Upper lobe of left lung (tissue), 6 donors: ENCODE measurements around the gene TAS1R2. TPM values are rescaled to one million over a fixed set of nuclear protein-coding genes. Genes with fewer than 3 reads are reported as not detected.

Experiments
- ATAC-seq, 2 donors: fragments of 200-7000 bp; cut with Tn5 transposase; one replicate each; pipeline ENCODE4 v1.9.1; 2022; ENCODE audit warnings: mild to moderate bottlenecking in 2 of 2, moderate library complexity in 2 of 2; ENCODE audit not compliant: low FRiP score in 2 of 2
- DNase-seq, 2 donors: peaks; one replicate each; pipeline ENCODE4 v3.0.0-alpha.2; 2019 to 2020
- H3K27ac ChIP-seq, 4 donors: fragments of 200-600 bp; sonication (generic); one replicate each; pipeline ENCODE4 v1.5.1; 2016 to 2019
- H3K27me3 ChIP-seq, 4 donors: fragments of 200-600 bp; sonication (generic); one replicate each; pipeline ENCODE4 v1.5.1; 2017 to 2019
- H3K36me3 ChIP-seq, 4 donors: fragments of 200-600 bp; sonication (generic); one replicate each; pipeline ENCODE4 v1.5.1; 2016 to 2019
- H3K4me1 ChIP-seq, 4 donors: fragments of 200-600 bp; sonication (generic); one replicate each; pipeline ENCODE4 v1.5.1; 2018 to 2019
- H3K4me3 ChIP-seq, 4 donors: fragments of 200-600 bp; sonication (generic); one replicate each; pipeline ENCODE4 v1.5.1; 2017 to 2019; ENCODE audit warnings: mild to moderate bottlenecking in 2 of 4, moderate library complexity in 1 of 4
- H3K9me3 ChIP-seq, 4 donors: fragments of 200-600 bp; sonication (generic); one replicate each; pipeline ENCODE4 v1.5.1; 2018 to 2019
- EP300 ChIP-seq, 4 donors: sonication (generic); formaldehyde crosslinking; IDR thresholded peaks; one replicate each; pipeline ENCODE4 v1.5.1; 2017; ENCODE audit warnings: antibody characterized with exemption in 4 of 4, control low read depth in 2 of 4
- POLR2A ChIP-seq, 4 donors: fragments of 450-650 bp; IDR thresholded peaks; one replicate each; pipeline ENCODE4 v1.5.1; 2016 to 2017; ENCODE audit warnings: antibody characterized with exemption in 4 of 4, mild to moderate bottlenecking in 2 of 4
- POLR2AphosphoS5 ChIP-seq, 2 donors: sonication (generic); formaldehyde crosslinking; IDR thresholded peaks; one replicate each; pipeline ENCODE4 v1.5.1; 2017; ENCODE audit warnings: antibody characterized with exemption in 2 of 2
- WGBS, 2 donors: methylation state at CpG; one replicate each; pipeline ENCODE4 v1.1.5; 2017 to 2018; 5-methylcytosine and 5-hydroxymethylcytosine counted together
- total RNA-seq, 6 donors: library from RNA; depleted of rRNA in 4 of 6; stranded (reverse); fragments of >200 nt in 4 of 6; gene quantifications; one replicate each; pipeline versions ENCODE4 v1.1.0 to v1.2.1, GENCODE V29; 2016 to 2021
- TF ChIP-seq, protein P1 (sequence below), 6 experiments: fragments of 450-650 bp in 4 of 6; fragments of 200-600 bp in 2 of 6; sonication (generic) in 2 of 6; IDR thresholded peaks; one replicate each; pipeline ENCODE4 v1.5.1; 2016 to 2019; ENCODE audit warnings: antibody characterized with exemption in 6 of 6
- donor health status: DM: no; HTN: no; CAD: no; lungs with moderate emphysema.
- donor health status: DM: no; HTN: yes; CAD: no; lungs with severe emphysema.

The TAS1R2 gene
- total RNA-seq, 6 donors from 2014 or later, result not detected

DNA sequence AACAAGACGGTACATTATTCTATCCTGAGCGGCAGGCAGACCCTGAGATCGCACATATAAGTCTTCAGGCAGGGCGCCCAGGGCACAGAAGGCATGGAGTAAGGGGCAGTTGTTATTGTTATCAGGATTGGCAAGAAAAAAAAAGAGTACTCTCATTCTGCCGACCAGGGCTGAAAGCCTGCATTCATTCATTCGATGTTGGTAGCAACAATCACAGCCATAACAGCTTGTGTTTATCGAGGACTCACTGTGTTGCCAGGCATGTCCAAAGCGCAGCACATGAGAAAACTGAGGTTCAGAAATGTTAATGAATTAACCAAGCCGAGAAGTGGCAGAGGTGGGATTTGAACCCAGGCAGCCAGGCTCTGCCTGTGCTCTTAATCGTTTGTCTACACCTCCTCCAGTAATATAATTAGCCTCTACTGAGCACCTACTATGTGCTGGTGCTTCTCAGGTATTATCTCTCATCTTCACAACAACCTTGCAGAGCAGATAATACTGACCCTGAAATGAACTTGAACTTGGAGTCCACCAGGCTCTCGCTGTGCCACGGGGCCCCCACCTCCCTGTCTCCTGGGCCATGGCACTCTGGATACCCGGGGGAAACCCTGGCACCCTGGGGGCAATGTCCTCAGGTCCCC lies 56.2 kb downstream of the TAS1R2 start:
- Histone ChIP-seq H3K4me1 (no peaks in the 10 kb centered on the region), H3K27me3 (no peaks in the 10 kb centered on the region), H3K36me3 (no peaks in the 10 kb centered on the region), H3K9me3 (no peaks in the 10 kb centered on the region), H3K27ac (no peak overlapping the region), H3K4me3 (no peak overlapping the region)
- DNase-seq (peak in 1 of 2 donors; percentile 34), ATAC-seq (no peak)
- no peak for TF ChIP-seq POLR2AphosphoS5 (IDR thresholded peaks at IDR 0.05)
- no peak for TF ChIP-seq POLR2A (IDR thresholded peaks at IDR 0.05)
- TF ChIP-seq EP300 (IDR thresholded peaks at IDR 0.05), result no peak
- TF ChIP-seq, protein P1, sequence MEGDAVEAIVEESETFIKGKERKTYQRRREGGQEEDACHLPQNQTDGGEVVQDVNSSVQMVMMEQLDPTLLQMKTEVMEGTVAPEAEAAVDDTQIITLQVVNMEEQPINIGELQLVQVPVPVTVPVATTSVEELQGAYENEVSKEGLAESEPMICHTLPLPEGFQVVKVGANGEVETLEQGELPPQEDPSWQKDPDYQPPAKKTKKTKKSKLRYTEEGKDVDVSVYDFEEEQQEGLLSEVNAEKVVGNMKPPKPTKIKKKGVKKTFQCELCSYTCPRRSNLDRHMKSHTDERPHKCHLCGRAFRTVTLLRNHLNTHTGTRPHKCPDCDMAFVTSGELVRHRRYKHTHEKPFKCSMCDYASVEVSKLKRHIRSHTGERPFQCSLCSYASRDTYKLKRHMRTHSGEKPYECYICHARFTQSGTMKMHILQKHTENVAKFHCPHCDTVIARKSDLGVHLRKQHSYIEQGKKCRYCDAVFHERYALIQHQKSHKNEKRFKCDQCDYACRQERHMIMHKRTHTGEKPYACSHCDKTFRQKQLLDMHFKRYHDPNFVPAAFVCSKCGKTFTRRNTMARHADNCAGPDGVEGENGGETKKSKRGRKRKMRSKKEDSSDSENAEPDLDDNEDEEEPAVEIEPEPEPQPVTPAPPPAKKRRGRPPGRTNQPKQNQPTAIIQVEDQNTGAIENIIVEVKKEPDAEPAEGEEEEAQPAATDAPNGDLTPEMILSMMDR (IDR thresholded peaks at IDR 0.05), result no peak
- WGBS, 2 donors, result 64 to 76% methylated on average over 13 of the region's 13 CpGs

DNA sequence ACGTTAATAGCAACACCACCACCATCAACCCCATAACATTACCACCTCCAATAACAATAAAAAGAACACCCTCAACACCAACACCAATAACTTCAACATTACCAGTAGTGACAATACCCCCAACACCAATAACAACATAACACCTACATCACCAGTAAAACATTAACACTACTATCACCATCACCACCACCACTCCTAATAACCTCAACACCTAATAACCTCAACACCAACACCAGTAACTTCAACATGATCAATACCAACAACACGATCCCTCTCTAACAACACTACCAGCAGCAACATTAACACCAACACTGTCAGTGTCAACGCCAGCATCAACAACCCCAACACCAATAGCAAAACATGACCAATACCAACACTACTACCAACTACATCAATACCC lies 57.2 kb downstream of the TAS1R2 start:
- no peak for ATAC-seq
- no peaks in the 10 kb centered on the region for H3K4me1 ChIP-seq
- 90% methylated on average over 3 of the region's 3 CpGs for WGBS, 2 donors
- H3K9me3 ChIP-seq, result no peaks in the 10 kb centered on the region
- TF ChIP-seq EP300 (IDR thresholded peaks at IDR 0.05), result no peak
- no peak for TF ChIP-seq POLR2A (IDR thresholded peaks at IDR 0.05)
- TF ChIP-seq, protein P1 (IDR thresholded peaks at IDR 0.05), result no peak
- DNase-seq, result no peak
- H3K27me3 ChIP-seq, result no peaks in the 10 kb centered on the region
- no peak overlapping the region for H3K27ac ChIP-seq
- no peaks in the 10 kb centered on the region for H3K36me3 ChIP-seq
- H3K4me3 ChIP-seq, result no peak overlapping the region

DNA sequence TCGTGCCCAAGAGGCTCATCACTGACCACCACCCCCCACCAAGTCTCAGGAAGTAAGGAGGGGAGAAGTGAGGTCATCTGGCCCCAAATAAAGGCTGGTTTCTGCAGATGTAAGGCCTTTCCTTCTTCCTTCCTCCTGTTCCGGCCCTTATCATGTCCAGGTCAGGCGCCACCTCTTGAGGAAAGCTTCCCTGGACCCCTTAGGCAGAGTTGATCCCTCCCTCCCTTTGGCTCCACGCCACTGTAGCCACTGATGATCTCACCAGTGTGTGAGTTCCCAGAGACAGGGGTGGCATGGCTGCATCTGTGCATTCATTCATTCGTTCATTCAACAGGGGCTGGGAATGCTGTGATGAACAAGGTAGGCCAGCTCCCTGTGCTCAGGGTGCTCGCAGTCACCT lies 59.2 kb downstream of the TAS1R2 start:
- no peak overlapping the region for H3K4me3 ChIP-seq
- ATAC-seq, result no peak
- no peaks in the 10 kb centered on the region for H3K36me3 ChIP-seq
- H3K4me1 ChIP-seq, result no peaks in the 10 kb centered on the region
- H3K9me3 ChIP-seq, result no peaks in the 10 kb centered on the region
- H3K27ac ChIP-seq, result no peak overlapping the region
- H3K27me3 ChIP-seq, result no peaks in the 10 kb centered on the region
- no peak for DNase-seq
- WGBS, 2 donors, result 67 to 73% methylated on average over 4 to 6 of the region's 6 CpGs
- TF ChIP-seq POLR2A (IDR thresholded peaks at IDR 0.05) (no peak), EP300 (IDR thresholded peaks at IDR 0.05) (no peak)

DNA sequence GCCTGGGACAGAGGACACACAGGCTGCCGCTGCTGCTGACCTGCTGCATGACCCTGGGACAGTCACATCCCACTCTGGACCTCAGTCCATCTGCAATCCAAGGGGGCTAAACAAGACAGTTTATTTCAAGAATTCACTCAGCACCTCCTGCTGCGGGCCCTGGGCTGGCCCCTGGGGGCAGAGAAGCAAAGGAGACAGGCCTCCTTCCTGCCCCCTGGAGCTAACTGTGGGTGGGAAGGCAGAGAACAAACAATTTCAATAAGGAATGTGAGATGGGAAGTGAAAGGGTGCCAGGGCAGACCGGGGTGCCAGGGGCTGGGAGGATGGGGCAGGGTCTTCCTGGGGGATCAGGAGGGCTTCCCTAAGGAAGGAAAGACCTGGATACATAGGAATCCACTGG lies 60.0 kb downstream of the TAS1R2 start:
- ATAC-seq (no peak), DNase-seq (no peak)
- Histone ChIP-seq H3K4me1 (no peaks in the 10 kb centered on the region), H3K9me3 (no peaks in the 10 kb centered on the region), H3K27ac (no peak overlapping the region), H3K36me3 (no peaks in the 10 kb centered on the region), H3K4me3 (no peak overlapping the region), H3K27me3 (no peaks in the 10 kb centered on the region)
- TF ChIP-seq, protein P1 (IDR thresholded peaks at IDR 0.05), result no peak
- TF ChIP-seq POLR2A (IDR thresholded peaks at IDR 0.05) (no peak), EP300 (IDR thresholded peaks at IDR 0.05) (no peak), POLR2AphosphoS5 (IDR thresholded peaks at IDR 0.05) (no peak)
- WGBS, 2 donors, result 45 to 59% methylated on average over 3 of the region's 3 CpGs

DNA sequence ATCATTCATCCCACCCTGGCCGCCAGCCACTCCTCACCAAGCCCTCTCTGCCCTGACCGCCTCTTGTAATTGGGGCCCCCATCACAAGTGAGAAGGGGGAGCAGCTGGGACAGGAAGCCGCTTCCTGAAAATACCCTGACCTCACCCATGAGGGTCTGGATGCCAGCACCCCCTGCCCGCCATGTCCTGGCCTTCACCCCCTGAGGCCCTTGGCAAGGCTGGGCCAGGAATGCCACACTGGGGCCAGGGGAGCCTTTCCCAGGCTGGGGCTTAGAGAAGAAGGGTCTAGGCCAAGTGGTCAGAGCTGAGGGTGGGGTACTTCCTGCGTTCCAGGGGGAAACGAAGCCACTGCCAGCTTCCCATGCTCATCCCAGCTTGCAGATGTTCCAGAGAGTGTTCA lies 60.5 kb downstream of the TAS1R2 start:
- no peak overlapping the region for H3K27ac ChIP-seq
- H3K36me3 ChIP-seq, result no peaks in the 10 kb centered on the region
- no peak for DNase-seq
- no peak overlapping the region for H3K4me3 ChIP-seq
- ATAC-seq, result no peak
- no peaks in the 10 kb centered on the region for H3K4me1 ChIP-seq
- WGBS, 2 donors, result 70 to 86% methylated on average over 4 to 6 of the region's 6 CpGs
- TF ChIP-seq POLR2A (IDR thresholded peaks at IDR 0.05), result no peak
- TF ChIP-seq, protein P1 (IDR thresholded peaks at IDR 0.05), result no peak
- no peak for TF ChIP-seq POLR2AphosphoS5 (IDR thresholded peaks at IDR 0.05)
- TF ChIP-seq EP300 (IDR thresholded peaks at IDR 0.05), result no peak
- H3K27me3 ChIP-seq, result no peaks in the 10 kb centered on the region
- no peaks in the 10 kb centered on the region for H3K9me3 ChIP-seq
